Fibroblast of lung (primary cell): Measurements from ENCODE around the gene ONECUT3. TPM values are rescaled to one million over a fixed set of nuclear protein-coding genes. Genes with fewer than 3 reads are reported as not detected.

ENCODE experiments used
- DNase-seq, 2 donors: peaks; one replicate each; pipeline versions ENCODE4 v3.0.0 to v3.0.0-alpha.2; 2010; ENCODE audit warnings: low read depth in 2 of 2
- H2AFZ ChIP-seq: 2 replicates; pipeline ENCODE4 v1.5.1; 2012; ENCODE audit warnings: low read length, control low read depth, inconsistent platforms
- H3K27ac ChIP-seq: 2 replicates; pipeline ENCODE4 v1.5.1; 2011; ENCODE audit warnings: low read length, control low read depth; ENCODE audit not compliant: insufficient read depth
- H3K27me3 ChIP-seq: 2 replicates; pipeline ENCODE4 v1.5.1; 2011; ENCODE audit warnings: mild to moderate bottlenecking, low read length; ENCODE audit not compliant: control insufficient read depth, insufficient read depth
- H3K36me3 ChIP-seq: 2 replicates; pipeline ENCODE4 v1.5.1; 2011; ENCODE audit warnings: low read length; ENCODE audit not compliant: control insufficient read depth, insufficient read depth
- H3K4me1 ChIP-seq: 2 replicates; pipeline ENCODE4 v1.5.1; 2011; ENCODE audit warnings: low read length; ENCODE audit not compliant: control insufficient read depth, insufficient read depth; ENCODE audit errors: extremely low read depth
- H3K4me2 ChIP-seq: 2 replicates; pipeline ENCODE4 v1.5.1; 2011; ENCODE audit warnings: low read length, control low read depth; ENCODE audit not compliant: insufficient read depth; ENCODE audit errors: extremely low read depth
- H3K4me3 ChIP-seq, 4 experiments: fragments of 200-600 bp in 1 of 4; sonication (generic) in 1 of 4; replicated peaks in 1 of 4; 2 replicates each; pipeline ENCODE4 v1.5.1; 2011 to 2016; ENCODE audit warnings: low read length in 4 of 4, low read depth in 3 of 4, mild to moderate bottlenecking in 3 of 4, control low read depth in 2 of 4, inconsistent platforms in 1 of 4, mixed read lengths in 1 of 4; ENCODE audit not compliant: insufficient read depth in 1 of 4; ENCODE audit errors: control extremely low read depth in 1 of 4
- H3K79me2 ChIP-seq: 2 replicates; pipeline ENCODE4 v1.5.1; 2012; ENCODE audit warnings: mild to moderate bottlenecking, low read length, inconsistent platforms; ENCODE audit not compliant: control insufficient read depth, insufficient read depth
- H3K9ac ChIP-seq: 2 replicates; pipeline ENCODE4 v1.5.1; 2011; ENCODE audit warnings: mild to moderate bottlenecking, low read length, control low read depth; ENCODE audit not compliant: insufficient read depth
- H3K9me3 ChIP-seq: 2 replicates; pipeline ENCODE4 v1.5.1; 2012; ENCODE audit warnings: low read depth, low read length; ENCODE audit not compliant: control insufficient read depth, insufficient read depth
- H4K20me1 ChIP-seq: 2 replicates; pipeline ENCODE4 v1.5.1; 2011; ENCODE audit warnings: low read length; ENCODE audit not compliant: control insufficient read depth, insufficient read depth; ENCODE audit errors: extremely low read depth
- EZH2 ChIP-seq: IDR thresholded peaks from 2 replicates; pipeline ENCODE4 v1.5.1; 2012; ENCODE audit warnings: low read length, control low read depth, mild to moderate bottlenecking; ENCODE audit errors: missing control alignments
- polyA plus RNA-seq, 2 donors: library from polyadenylated mRNA; depleted of rRNA in 1 of 2; stranded (reverse) in 1 of 2; unstranded in 1 of 2; fragments of >200 nt; gene quantifications; 2 replicates each; pipeline ENCODE4 v1.2.1, GENCODE V29; 2011 to 2012; ENCODE audit warnings: missing spikeins in 1 of 2
- total RNA-seq: library from RNA; depleted of rRNA; stranded (reverse); fragments of >200 nt; gene quantifications from 2 replicates; pipeline ENCODE4 v1.2.1, GENCODE V29; 2014
- TF ChIP-seq, protein P1 (sequence below), 2 donors: IDR thresholded peaks in 1 of 2; conservative IDR thresholded peaks in 1 of 2; 1 replicate in 1 of 2; 2 replicates in 1 of 2; pipeline ENCODE4 v1.5.1; 2011 to 2012; ENCODE audit warnings: low read length in 2 of 2, control low read depth in 1 of 2, inconsistent platforms in 1 of 2, low read depth in 1 of 2, mild to moderate bottlenecking in 1 of 2

The ONECUT3 gene
- total and polyA plus RNA-seq, 2 donors (not counting 1 experiment from before 2014, with no cell fraction given) = not detected

DNA sequence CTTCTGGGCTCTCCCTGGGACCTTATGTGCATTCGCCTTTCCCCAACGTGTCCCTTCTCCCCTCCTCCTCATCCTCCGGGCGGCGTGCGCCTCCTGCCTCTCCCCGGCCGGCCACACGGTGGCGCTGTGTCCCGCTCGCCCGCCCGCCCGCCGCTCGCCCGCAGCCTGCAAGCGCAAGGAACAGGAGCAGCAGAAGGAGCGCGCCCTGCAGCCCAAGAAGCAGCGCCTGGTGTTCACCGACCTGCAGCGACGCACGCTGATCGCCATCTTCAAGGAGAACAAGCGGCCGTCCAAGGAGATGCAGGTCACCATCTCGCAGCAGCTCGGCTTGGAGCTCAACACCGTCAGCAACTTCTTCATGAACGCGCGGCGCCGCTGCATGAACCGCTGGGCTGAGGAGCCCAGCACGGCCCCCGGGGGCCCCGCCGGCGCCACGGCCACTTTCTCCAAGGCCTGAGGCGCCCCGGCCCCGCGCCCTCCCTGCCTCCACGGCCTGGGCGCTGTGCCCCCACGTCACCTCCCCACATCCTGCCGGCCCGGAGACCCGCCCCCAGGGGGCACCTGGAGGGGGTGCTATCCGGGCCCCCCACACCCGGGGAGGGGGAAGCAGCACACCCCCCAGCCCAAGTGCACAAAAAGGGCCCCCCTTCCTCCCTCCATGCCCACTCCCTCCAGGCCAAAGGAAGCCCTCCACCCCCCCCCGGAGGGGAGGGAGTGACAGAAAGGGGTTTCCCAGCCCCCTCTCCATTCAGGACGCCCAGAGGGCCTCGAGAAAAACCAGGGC, 21.9 kb downstream of the ONECUT3 start:
- H3K4me3 ChIP-seq = no peak overlapping the region
- H3K79me2 ChIP-seq = no peaks in the 10 kb centered on the region
- no peaks in the 10 kb centered on the region for H3K36me3 ChIP-seq
- H4K20me1 ChIP-seq = no peaks in the 10 kb centered on the region
- no peak overlapping the region for H3K9ac ChIP-seq
- no peaks in the 10 kb centered on the region for H3K4me1 ChIP-seq
- H2AFZ ChIP-seq = no peak overlapping the region
- H3K27ac ChIP-seq = no peak overlapping the region
- TF ChIP-seq, protein P1, sequence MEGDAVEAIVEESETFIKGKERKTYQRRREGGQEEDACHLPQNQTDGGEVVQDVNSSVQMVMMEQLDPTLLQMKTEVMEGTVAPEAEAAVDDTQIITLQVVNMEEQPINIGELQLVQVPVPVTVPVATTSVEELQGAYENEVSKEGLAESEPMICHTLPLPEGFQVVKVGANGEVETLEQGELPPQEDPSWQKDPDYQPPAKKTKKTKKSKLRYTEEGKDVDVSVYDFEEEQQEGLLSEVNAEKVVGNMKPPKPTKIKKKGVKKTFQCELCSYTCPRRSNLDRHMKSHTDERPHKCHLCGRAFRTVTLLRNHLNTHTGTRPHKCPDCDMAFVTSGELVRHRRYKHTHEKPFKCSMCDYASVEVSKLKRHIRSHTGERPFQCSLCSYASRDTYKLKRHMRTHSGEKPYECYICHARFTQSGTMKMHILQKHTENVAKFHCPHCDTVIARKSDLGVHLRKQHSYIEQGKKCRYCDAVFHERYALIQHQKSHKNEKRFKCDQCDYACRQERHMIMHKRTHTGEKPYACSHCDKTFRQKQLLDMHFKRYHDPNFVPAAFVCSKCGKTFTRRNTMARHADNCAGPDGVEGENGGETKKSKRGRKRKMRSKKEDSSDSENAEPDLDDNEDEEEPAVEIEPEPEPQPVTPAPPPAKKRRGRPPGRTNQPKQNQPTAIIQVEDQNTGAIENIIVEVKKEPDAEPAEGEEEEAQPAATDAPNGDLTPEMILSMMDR (conservative IDR thresholded peaks at IDR 0.05 in 1 of 2, IDR thresholded peaks at IDR 0.05 in 1 of 2; ENCODE audit: low read depth in 1 of 2, low read length in 2 of 2) = peak; percentile 19 to 29
- TF ChIP-seq EZH2 = peak; percentile 69
- no peak overlapping the region for H3K4me2 ChIP-seq
- DNase-seq = no peak
- H3K27me3 ChIP-seq = peaks cover 25% of the 10 kb centered on the region
- no peaks in the 10 kb centered on the region for H3K9me3 ChIP-seq

DNA sequence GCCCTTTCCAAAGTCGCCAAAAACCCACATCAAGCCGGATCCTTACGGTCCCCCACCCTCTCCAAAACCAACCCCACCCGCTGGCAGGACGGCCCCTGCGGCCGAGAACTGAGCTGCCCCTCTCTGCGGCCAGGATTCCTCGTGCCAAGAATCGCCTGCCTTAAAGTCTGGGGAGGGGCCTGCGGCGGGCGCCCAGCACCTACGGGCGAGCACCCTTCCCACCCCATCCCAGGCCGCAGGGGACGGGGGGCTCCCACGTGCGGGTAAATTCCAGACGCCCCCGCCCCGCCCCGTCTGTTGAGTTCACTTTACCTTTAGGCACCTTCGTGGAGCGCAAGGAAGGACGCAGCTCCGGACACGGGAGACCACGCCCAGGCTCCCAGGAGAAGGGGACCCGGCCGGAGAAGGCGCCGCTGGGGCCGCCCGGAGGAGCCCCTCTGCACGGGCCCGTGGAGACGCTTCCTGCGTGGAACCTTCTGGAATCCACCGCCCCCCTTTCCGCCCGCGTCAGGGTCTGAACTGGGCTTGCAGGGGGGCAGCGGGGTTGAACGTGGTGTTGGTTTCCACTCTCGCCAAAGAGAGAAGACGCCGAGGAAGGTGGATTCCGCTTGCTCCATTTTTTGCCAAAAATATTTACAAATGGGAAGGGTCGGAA, 22.8 kb downstream of the ONECUT3 start:
- no peaks in the 10 kb centered on the region for H3K79me2 ChIP-seq
- no peak for DNase-seq

DNA sequence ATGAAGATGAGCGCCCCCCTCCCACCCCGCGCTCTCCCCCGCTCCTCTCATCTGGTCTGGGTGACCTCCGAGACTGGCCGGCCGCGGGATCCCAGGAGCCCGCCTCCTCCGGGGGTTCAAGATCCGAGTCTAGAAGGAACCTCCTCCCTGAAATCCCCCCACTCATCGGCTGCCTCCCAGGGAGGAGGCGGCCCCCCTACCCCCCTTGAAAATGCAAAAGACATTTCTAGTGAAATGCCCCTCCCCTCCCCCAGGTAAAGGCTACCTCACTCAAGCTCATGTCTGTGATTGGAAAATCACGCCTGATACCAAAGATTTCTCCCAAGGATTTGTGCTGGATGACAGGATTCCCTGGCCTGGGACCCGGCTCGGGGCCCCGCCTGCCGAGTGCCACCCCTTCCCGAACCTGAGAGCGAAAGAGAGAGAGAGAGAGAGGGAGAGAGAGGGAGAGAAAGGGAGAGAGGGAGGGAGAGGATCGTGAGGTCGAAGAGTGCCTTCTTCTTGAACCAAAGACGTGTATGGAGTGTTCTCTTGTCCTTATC, 23.4 kb downstream of the ONECUT3 start:
- no peaks in the 10 kb centered on the region for H3K36me3 ChIP-seq
- H3K79me2 ChIP-seq = no peaks in the 10 kb centered on the region
- H3K4me3 ChIP-seq = no peak overlapping the region
- no peak overlapping the region for H3K9ac ChIP-seq
- TF ChIP-seq, protein P1 (conservative IDR thresholded peaks at IDR 0.05 in 1 of 2, IDR thresholded peaks at IDR 0.05 in 1 of 2; ENCODE audit: low read depth in 1 of 2, low read length in 2 of 2) = no peak
- TF ChIP-seq EZH2 = peak; percentile 81
- no peak overlapping the region for H2AFZ ChIP-seq
- no peaks in the 10 kb centered on the region for H3K9me3 ChIP-seq
- H4K20me1 ChIP-seq = no peaks in the 10 kb centered on the region
- H3K4me1 ChIP-seq = no peaks in the 10 kb centered on the region
- no peak for DNase-seq
- H3K27ac ChIP-seq = no peak overlapping the region
- H3K4me2 ChIP-seq = no peak overlapping the region
- peaks cover 25% of the 10 kb centered on the region for H3K27me3 ChIP-seq

More for the DNA sequence above, 22.8 kb downstream of the ONECUT3 start:
- Histone ChIP-seq H2AFZ (no peak overlapping the region), H4K20me1 (no peaks in the 10 kb centered on the region), H3K4me3 (no peak overlapping the region), H3K4me2 (no peak overlapping the region), H3K9me3 (no peaks in the 10 kb centered on the region), H3K4me1 (no peaks in the 10 kb centered on the region), H3K27ac (no peak overlapping the region), H3K27me3 (peaks cover 25% of the 10 kb centered on the region), H3K36me3 (no peaks in the 10 kb centered on the region), H3K9ac (no peak overlapping the region)
- TF ChIP-seq EZH2 = peak; percentile 45
- TF ChIP-seq, protein P1 (conservative IDR thresholded peaks at IDR 0.05 in 1 of 2, IDR thresholded peaks at IDR 0.05 in 1 of 2; ENCODE audit: low read depth in 1 of 2, low read length in 2 of 2) = no peak
